GM10266 (cell line): ENCODE data around the gene COL15A1.

Experiments used
- DNase-seq: peaks from one replicate; pipeline ENCODE4 v3.0.0; 2012; ENCODE audit errors: extremely low spot score
- TF ChIP-seq, protein P1 (sequence below): IDR thresholded peaks from 2 replicates; pipeline ENCODE4 v1.5.1; 2012; ENCODE audit warnings: mild to moderate bottlenecking, low read depth; ENCODE audit not compliant: control insufficient read depth, insufficient read depth; ENCODE audit errors: missing control alignments

COL15A1 gene

DNA sequence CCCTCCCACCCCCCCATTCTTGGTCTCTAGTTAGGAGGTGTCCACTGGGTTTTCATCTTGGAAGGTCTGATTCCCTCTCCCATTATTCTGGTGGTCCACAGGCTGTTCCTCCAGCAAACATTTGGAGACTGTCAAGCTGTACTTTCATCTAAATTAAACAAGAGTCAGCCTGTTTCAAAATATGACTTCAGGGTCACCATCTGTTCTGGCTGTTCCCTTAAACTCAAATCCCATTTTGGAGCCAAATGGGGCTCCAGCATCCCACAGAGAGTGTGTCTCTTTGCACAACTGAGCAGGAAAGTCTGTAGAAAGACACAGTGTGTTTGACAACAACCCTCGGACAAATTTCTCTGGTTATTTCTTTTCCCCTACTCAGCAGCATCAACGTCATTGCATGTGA is 20.5 kb downstream of the COL15A1 start:
- TF ChIP-seq, protein P1, sequence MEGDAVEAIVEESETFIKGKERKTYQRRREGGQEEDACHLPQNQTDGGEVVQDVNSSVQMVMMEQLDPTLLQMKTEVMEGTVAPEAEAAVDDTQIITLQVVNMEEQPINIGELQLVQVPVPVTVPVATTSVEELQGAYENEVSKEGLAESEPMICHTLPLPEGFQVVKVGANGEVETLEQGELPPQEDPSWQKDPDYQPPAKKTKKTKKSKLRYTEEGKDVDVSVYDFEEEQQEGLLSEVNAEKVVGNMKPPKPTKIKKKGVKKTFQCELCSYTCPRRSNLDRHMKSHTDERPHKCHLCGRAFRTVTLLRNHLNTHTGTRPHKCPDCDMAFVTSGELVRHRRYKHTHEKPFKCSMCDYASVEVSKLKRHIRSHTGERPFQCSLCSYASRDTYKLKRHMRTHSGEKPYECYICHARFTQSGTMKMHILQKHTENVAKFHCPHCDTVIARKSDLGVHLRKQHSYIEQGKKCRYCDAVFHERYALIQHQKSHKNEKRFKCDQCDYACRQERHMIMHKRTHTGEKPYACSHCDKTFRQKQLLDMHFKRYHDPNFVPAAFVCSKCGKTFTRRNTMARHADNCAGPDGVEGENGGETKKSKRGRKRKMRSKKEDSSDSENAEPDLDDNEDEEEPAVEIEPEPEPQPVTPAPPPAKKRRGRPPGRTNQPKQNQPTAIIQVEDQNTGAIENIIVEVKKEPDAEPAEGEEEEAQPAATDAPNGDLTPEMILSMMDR, result no peak

DNA sequence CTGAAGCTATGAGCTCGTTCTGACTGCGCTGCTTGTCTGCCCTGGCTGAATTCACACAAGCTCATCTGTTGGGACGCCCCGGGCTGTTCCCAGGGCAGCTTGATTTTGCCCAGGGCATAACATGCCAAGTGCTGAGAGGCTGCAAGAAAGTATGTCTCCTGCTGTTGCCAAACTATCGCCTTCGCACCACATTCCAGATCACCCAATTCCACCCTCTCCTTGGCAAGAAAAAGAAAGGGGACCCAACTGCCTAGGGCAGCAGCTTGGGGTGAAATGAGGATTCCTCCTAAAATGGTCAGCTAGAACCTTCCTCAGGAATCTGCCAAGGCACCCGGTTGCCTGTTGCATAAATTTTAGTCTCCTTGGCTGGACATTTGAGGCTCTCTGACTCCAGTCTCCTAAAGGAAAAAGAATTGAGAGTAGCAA is 21.2 kb downstream of the COL15A1 start:
- TF ChIP-seq, protein P1, result no peak
- DNase-seq, result no peak

More for the DNA sequence above, 20.5 kb downstream of the COL15A1 start:
- DNase-seq, result no peak

DNA sequence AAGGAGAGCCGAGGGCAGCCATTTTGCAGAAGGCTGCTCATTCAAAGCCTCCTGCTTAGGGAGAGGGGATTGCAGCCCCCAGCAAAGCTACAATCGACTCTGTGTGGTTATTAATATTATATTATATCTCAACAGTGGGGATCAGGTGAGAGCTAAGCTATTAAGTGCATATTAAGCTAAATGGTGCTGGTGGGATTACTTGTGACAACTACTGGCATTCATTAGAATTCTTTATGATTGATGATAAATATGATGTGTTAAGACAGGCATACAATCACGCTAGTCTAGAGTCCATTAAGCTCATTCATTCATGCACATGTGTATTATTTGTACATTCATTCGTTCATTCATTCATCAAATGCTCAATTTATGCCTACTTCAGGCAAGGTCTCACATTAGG is 23.0 kb downstream of the COL15A1 start:
- TF ChIP-seq, protein P1, result no peak
- DNase-seq, result no peak

DNA sequence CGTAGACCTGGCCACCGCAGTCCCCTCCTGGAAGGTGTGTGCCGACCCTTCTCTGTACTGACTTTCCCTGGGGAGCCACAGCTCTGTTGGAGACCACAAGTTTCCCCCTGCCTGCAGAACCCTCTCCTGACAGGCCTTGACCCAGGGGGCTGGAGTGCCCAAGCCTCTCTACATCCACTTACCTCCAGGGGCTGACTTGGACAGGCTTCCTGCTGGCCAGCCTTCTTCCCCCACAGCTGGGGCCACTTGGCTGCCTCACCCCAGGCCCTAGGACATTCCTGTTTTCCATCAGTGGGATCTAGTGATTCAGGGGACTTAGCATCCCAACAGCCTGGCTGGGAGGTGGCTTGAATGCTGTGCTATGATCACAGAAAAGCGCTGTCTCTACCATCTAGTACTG is 23.6 kb downstream of the COL15A1 start:
- TF ChIP-seq, protein P1, result no peak
- no peak for DNase-seq

DNA sequence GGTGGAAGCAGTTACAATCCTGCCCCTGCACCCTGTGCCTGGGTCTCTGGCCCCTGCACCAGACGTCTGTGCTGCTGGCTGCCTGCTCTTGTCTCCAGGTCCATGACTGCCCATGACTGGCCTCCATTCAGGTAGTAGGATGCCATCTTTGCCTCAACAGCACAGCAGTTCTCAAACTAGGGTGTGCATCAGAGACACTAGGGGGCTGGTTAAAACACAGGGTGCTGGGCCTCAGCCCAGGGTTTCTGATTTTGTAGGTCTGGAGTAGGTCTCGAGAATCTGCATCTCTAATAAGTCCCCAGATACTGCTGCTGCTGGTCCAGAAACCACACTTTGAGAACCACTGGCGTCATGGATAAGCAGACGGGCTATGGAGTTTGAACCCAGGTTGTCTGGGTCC is 24.0 kb downstream of the COL15A1 start:
- DNase-seq, result no peak
- TF ChIP-seq, protein P1, result no peak

DNA sequence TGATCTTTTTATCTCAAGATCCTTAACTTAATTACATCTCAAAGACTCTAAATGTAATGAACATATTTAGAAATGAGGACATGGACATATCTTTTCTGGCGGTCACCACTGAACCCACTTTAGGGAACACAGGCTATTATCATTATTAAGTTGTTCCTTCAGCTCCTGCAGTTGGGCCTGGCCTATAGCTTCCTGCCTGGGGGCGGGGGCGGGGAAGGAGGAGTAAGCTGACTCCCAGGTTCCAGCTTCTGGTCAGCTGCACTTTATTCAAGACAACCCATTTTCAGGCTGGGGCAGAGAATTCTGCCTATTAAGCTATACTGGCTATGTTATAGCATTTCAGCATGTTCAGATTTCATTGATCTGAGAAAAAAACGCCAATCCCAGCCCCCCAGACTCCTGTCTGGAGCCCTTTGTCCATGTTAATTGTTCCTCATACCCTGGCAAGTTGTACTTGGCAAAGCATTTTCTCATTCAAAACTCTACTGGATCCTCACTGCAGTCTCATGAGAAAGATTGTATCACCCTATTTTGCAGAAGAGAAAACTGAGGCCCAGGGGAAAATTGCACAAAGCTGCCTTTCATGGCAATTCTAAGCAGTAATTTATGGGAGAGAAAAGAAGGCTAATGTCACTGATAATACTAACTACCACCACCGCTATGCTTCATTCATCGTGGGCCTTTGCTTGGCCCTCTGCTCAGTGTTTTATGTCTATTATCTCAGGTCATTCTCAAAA is 25.1 kb downstream of the COL15A1 start:
- TF ChIP-seq, protein P1, result no peak
- no peak for DNase-seq

DNA sequence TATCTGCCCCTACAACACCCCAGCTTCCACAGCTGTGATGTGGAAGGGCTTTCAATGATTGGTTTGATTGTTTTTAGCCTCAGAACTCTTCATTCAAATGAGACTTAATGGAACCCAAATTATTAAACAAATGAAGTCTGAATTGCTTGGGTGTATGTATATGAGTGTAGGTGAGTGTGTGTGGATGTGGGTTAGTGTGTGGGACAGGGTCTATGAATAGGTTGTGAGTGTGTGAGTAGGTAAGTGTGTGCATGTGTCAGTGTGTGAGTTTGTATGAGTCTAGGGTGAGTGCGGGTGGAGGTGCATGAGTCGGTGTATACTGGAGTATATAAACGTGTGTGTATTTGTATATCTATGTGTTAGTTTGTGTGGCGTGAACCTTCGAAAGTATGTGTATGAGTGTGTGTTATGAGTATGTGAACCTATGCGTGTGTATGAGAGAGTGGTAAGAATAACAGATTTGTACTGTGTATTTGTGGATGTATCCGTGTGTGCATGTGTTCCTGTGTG is 26.9 kb downstream of the COL15A1 start:
- no peak for DNase-seq
- TF ChIP-seq, protein P1, result no peak
